Stimulated activated CD4-positive, alpha-beta T cell treated with anti-CD3 and anti-CD28 coated beads, Interleukin-15, amount 100 ng/mL, for 24 hours (primary cell): ENCODE results near the gene SLAIN1.

ENCODE experiments used
- DNase-seq: peaks from one replicate; pipeline ENCODE4 v3.0.0-alpha.2; 2020

Gene SLAIN1

GRCh38 chr13:77752512-77753069 is 55.1 kb downstream of the SLAIN1 start:
- no peak for DNase-seq

DNA sequence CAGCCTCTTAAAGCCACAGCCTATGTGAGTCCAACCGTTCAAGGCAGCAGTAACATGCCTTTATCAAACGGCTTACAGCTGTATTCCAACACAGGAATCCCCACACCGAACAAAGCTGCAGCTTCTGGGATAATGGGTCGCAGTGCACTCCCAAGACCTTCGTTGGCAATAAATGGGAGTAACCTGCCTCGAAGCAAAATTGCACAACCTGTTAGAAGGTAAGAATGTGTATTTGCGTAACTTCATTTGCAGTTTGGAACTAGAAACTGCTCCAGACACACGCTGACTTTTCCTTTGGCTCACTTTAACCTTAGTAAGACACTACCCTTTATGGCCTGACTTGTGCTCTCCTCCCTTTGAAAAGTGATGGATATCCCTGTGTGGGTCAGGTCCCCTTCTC is 63.4 kb downstream of the SLAIN1 start:
- DNase-seq: no peak

DNA sequence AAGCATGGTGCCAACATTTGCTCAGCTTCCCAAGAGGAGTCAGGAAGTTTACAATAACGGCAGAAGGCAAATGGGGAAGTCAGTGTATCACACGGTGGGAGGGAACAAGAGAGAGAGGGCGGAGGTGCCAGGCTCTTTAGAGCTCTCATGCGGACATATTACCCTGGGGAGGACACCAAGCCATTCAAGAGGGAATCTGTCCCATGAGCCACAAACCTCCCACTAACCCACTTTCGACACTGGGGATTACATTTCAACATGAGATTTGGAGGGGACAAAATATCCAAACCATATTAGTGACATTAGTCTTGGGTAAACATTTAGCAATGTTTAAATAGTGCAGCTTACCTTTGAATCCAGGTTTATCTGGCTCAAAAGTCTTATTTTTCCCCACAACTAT is 69.9 kb downstream of the SLAIN1 start:
- DNase-seq: no peak

DNA sequence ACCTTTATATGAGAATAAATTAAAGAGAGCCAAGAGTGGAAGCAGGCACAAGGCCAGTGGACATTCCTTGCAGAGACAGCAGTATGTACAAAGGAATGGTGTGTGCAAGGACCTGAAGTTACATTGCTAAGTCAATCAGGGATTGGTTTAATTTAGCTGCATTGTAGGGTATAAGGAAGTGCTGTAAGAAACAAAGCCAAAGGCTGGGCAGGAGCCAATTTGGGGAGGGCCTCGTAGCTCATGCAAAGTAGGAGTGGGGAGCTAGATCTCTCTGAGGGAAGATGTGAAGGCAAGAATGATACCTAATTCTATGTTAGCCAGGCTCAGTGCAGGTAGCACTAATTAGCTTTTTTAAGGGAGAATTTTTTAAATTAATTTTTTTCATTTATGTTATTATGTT is 76.7 kb downstream of the SLAIN1 start:
- no peak for DNase-seq

DNA sequence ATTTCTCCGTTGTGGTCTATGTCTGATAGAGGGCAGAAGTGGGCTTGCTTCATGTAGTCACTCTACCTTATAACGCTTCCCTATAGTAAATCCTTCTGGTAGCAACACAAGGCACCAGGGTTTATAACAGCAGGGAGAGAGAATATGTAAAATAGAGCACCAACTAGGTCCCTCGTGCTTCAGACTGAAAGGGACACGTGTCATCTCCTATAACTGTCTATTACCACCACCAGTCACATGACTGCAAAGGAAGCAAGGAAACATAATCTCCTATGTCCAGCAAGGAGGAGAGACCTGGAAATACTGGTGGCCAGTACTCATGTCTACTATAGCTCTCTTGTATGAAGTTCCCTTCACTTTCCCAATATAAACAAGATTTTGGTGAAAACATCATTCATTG is 79.2 kb downstream of the SLAIN1 start:
- DNase-seq: no peak

GRCh38 chr13:77779552-77780272 is 82.2 kb downstream of the SLAIN1 start:
- DNase-seq: peak; percentile 28

DNA sequence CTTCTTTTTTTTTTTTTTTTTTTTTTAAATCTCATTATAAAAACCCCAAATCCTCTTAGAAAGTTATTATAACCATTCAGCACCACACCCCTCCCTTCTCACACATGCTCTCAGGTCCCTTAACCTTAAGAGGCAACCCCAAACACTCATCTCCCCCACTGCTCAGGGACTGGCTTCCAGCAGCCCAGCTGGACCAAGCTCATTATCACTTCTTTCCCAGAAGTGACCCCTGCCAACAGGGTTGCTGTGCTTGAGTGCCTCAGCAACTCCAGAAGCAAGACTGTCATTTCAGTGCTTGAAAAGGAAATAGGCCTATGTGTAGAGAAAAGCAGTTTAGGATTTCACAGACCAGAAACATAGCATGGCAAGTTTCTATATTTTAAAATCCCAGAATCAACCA is 84.3 kb downstream of the SLAIN1 start:
- DNase-seq: no peak

- no peak for DNase-seq
Observed at GRCh38 chr13:77784515-77784914, 87.0 kb downstream of the SLAIN1 start.

DNA sequence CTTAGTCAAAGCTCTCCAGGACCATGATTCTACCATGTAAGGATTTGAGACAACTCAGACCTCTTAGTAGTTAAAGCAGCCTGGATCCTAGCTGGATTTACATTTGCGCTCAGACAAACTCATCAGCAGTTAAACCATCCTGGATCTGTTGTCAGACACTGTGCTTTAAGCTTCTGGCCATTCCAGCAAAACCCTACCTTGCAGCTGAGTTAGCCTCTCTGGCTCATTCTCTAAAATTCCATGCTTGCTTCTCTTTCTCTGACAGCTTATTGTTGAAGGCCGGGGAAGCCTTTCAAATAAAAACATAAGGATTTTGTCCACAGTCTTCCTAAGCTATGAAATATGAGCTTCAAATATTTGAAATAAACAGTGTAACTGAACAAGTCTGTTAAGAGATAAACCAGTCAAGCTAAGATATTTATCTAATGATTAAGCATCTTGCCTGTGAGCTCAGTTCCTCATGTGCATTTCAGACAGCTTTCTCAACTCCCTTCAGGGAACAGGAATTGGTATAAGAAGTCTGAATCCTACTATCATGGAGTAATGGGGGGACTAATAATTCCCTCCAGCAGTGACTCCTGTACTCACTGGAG is 89.3 kb downstream of the SLAIN1 start:
- DNase-seq: no peak

- DNase-seq: no peak
Observed at GRCh38 chr13:77789376-77789775, 91.9 kb downstream of the SLAIN1 start.

GRCh38 chr13:77800219-77800618 is 102.7 kb downstream of the SLAIN1 start:
- DNase-seq: no peak

GRCh38 chr13:77806518-77806917 is 109.0 kb downstream of the SLAIN1 start:
- no peak for DNase-seq

- no peak for DNase-seq
Observed at GRCh38 chr13:77807431-77808135, 110.1 kb downstream of the SLAIN1 start.

DNA sequence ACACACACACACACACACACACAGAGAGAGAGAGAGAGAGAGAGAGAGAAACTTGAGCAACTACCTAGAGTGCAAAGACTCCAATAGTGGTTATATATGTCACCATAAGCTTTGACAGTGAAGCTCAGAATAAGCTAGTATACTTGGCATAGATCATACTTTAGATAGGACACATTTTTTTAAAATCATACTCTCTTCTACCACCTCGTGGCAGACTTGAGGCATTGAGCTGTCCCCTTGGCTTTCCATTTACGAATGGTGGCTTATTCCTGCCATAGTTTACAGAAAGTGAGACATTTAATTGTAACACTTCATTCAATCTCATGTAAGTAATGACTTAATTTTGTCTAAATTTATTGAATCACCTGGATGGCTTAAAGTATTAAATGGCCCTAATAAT is 112.9 kb downstream of the SLAIN1 start:
- DNase-seq: no peak

DNA sequence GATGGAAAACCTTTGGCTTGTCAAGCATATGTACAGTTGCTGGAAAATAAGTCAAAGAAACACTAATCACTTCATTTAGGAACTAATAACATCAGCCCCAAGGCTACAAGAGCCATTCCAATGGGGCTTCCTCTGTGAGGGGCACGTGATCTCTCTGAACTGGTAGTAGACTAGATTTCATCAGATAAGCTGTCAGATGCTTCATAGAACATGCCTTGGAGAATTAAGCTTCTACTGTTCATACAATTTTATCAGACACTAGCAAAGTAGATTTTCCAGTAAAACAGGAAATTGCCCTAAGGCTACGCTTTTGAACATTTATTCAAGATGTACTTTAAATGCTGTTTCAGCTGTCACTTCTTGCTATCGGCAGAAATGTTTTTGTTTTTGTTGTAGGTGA is 113.4 kb downstream of the SLAIN1 start:
- no peak for DNase-seq

DNA sequence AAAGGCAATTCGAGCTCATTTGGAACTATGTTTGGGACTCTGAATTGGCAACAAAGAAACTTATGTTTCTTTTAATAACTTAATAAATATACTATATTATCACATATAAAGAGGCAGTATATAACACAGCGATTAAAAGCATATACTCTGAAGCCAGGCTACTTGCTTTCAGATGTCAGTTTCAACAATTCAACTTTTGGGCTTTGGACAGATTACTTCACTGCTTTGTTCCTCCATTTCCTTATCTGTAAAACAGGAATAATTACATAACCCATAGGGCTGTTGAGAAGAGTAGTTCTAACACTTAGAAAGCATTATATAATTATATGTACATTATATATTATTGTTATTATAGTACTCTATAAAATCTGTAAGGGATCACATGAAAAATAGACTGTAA is 113.9 kb downstream of the SLAIN1 start:
- no peak for DNase-seq

DNA sequence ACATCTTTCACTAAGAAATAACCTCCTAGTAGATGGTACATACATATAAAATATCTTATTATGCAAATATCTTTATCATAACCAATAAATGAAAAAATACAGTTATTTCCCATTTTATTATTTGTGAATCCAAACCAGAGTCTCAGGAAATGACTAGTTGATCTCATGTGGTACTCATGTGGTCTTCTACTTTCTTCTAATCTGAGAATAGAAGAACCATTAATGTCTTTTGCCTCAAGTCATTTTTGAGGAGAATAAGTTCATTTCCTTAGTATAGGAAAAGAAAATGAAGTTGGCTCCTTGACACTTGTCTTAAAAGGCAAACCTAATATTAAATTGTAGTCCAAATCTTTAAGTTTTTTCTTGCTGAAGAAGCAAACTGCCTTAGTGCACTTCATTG is 114.5 kb downstream of the SLAIN1 start:
- DNase-seq: no peak
